Activated CD4-positive, CD25-positive, alpha-beta regulatory T cell treated with anti-CD3 and anti-CD28 coated beads, Interleukin-2, amount 50 U/mL, for 16 hours (primary cell): ENCODE data around the gene ASIC1.
"Not testable (repeated sequence)": the region's sequence is repeated elsewhere in the genome, so short reads cannot be mapped to it uniquely, and the experiment has no call there.

ENCODE experiments used
- DNase-seq: peaks from one replicate; pipeline ENCODE4 v3.0.0-alpha.2; 2020; ENCODE audit warnings: low read depth, low spot score

The ASIC1 gene

DNA sequence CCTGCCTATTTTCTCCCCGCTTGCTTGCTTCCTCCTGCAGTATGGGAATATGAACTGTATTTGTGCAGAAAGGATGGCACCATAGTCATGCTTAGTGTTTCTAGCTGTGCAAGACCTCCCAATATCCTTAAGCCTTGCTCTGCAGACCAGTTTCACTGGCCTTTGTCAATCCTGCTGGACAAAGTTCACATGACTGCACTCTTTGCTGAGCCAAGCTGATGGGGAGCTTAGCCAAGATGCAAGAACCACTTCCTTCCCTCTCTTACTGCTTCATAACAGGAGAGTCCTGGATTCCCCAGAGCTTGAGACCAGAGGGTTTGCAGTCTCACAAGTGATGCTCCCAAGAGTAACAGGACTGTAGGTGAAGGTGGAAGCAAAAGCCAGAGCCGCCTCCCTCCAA, 3.8 kb downstream of the ASIC1 start:
- no peak for DNase-seq

DNA sequence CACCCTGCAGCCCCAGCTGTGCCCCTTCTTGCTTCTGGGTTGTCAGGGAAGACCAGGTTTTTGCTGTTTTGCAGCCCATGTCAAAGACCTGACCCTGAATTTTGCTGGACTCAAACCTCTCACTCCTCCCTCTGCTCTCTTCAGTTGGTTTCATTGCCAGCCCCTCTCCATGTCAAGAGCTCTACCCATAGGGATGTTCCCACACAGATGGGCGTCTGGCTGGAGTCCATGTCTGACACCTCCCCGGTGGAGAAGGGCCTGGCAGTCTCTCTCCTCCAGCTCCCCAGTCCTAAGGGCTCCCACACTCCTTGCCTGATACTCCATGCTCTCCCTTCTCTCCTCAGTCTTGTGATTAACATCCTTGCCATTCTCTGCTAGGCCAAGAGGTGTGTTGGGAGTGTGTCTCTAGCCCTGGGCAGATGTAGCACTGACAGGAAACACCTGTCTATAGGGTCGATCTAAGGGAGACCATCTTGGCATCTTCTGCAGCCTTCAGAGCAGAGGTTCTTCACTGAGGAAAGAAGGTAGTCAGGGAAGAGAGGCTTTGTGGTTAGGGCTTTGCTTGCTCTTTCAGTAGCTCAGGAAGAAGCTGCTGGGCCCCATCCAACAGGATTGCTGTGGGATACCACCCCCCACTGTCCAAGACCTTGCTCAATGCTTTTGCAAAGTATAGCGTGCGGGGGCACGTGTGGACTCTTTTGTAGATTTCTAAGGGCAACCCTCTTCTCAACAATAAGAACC, 4.7 kb downstream of the ASIC1 start:
- DNase-seq = no peak

DNA sequence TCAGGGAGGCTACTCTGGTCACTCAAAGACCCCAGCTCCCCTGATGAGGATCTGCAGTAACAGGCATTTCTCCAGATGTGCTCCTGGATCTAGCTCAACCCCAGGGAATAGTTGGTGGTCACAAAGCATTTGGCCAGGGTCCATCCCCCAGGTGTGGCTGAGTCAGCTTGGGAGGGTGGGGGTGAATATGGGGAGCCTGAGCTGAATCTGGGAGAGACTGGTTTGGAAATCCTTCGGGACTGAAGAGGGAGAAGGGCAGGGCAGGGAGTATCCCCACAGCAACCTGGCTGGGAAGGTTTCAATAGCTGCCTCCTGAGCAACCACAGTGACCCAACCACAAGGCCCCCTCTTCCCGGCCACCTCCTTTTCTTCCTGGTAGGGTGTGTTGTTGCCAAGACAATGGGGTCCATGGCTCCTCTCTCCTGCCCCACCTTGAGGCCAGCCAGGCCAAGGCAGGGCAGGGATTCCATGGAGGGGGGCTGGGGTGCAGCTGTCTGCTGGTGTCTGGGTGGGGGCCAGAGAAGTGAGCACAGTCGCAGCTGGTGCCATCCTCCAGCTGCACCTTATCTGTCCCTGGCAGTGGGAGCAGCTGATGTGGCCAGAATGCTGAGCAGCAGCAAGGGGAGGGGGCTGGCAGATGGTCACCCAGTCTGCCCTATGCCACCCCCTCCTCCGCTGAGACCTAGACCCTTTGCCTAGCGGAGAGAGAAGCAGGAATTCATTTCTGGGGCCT, 5.5 kb downstream of the ASIC1 start:
- DNase-seq = no peak

DNA sequence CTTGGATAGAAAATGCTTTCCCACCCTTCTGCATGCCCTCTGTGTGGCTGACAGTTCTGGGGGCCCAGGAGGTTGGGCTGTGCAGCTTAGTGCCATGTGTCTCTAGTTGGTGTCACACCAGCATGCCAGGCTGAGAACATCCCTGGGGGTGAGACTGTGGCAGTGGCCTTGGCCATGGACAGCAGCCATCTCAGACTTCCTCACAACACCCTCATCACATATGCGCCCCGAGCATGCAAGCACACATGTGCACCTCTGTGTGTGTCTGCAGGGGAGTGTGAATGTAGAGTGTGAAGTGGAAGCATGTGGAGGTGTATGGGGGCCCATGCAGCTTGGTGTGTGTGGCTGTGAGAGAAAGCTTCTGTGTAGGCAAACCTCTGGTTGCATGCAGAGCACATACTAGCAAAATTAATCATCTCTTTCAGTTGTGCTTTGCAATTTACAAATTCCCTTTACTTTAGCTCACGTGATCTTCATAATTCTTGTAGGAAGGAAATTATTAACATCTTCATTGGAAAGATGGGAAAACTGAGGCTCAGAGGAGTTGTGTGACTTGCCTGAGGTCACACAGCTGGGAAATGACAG, 8.4 kb downstream of the ASIC1 start:
- DNase-seq = no peak

DNA sequence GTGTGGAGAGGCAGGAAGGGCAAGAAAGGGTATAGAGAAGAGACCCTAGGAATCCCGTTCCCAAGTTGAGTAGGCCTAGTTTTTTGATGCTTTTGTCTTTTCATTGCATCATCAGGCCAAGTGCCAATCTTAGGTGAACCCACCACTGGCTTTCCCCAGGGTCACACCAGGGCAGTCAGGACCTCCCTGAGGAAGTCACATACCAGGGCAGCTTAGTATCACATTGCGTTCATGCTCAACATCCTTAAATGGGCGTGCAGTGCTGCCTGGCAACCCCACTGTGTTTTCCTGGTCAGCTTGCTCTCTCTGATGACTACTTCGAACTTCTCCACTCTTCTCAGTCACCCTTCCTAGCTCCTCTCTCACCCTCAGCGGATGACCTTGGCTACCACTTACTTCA, 9.0 kb downstream of the ASIC1 start:
- DNase-seq = no peak

DNA sequence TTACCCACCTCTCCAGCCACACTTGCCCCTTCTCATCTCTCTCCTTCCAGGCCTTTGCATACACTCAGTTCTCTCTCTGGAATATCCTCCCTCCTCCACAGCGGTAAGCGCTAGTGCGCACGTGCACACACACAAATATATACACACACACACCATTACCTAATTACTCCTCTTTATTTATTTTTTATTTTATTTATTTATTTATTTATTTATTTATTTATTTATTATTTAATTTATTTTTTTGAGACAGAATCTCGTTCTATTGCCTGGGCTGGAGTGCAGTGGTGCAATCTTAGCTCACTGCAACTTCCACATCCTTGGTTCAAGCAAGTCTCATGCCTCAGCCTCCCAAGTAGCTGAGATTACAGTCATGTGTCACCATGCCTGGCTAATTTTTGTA, 11.7 kb downstream of the ASIC1 start:
- no peak for DNase-seq

DNA sequence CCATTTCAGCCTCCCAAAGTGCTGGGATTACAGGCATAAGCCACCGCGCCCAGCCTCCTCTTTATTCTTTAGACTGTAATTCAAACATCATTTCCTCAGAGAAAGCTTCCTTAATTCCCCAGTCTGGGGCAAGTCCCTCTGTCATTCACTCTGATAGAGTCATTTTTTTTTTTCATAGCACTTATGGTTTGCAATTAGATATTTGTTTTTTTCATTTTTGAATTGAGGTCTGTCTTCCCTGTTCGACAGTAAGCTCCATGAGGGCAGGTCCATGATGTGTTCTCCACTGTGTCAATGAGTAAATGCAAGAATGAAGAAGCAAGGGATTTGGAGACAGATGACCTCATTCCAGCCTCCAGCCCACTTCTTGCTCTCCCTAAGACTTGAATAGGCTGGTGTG, 12.1 kb downstream of the ASIC1 start:
- no peak for DNase-seq

DNA sequence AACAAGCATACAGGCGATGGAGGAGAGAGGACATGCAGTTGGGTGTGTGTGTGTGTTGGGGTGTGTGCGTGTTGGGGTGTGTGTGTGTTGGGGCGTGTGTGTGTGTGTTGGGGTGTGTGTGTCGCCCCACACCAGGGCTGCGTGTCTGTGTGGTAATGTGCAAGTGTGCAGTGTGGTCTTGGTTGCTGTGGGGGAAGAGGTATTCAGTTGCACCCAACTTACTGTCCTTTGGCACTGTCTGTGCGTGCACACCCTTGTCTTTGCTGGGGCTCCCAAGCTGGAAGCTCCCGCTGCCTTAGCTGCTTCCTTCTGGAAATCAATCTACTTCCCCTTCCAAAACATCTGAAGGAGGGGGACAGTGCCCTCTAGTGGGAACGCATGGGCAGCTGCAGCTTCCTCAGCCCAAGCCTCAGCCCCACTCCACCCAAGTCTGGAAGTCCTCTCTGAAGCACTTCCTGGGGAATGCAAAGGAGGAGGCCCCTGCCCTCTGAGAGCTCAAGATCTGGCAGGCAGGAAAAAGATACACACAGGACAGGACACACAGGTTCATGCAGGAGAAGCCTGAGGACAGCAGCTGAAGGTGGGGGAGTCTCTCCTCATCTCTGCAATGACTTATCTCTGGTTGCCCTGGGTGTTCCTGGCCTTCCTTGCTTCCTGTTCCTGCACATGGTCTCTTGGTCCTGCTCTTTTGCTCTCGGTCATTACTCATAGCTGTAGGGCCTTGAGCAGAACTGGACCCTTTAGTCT, 13.1 kb downstream of the ASIC1 start:
- peak; percentile 44 for DNase-seq

DNA sequence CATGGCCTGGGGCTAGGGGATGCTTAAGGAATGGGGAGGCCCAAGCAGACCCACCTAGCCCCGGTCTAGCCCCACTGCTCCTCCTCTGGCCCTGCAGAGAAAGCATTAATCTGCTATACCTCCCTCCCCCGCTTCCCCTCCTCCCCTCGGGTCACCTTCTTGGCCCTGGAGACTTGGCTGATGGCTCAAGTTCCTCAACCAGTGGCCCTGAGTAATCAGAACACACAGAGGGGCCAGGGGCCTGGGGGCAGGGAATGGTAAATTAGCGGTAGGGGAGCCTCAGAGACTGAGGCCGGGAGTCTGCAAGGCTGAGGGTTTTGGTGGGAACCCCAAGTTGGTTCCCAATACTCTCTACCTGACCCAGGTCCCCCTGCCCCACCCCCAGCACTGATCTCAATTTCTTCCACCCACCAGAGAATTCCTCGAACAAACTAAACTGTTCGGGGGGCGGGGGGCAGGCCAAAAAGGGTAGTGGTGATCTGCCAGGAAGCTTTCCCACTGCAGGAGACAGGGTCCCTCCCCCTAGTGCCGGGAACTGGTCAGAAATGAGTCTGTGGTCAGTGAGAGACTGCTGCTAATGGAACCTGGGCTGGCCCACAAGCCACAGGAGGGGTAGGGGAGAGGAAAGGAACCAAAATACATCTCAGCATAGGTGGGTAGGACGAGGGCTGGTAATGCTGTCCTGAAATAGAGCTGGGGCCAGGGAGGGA, 15.0 kb downstream of the ASIC1 start:
- DNase-seq = no peak

DNA sequence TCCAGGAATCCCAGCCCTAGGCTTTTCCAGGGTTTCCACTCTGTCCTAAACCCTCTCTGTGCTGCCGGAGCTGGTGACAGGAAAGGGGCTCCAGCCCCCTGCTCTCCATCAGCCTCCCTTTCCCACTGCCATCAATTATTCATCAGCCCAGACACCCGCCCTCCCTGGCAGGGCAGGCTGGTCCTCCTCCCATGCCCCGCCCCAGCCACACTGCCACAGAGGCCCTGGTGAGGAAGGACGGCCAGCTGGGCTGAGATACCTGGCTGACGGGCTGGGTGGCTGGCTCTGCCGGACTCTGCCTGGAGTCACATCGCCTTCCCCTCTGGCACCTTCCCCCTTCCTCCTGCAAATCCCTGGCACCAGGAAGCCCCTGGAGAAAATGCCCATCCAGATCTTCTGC, 15.8 kb downstream of the ASIC1 start:
- no peak for DNase-seq

DNA sequence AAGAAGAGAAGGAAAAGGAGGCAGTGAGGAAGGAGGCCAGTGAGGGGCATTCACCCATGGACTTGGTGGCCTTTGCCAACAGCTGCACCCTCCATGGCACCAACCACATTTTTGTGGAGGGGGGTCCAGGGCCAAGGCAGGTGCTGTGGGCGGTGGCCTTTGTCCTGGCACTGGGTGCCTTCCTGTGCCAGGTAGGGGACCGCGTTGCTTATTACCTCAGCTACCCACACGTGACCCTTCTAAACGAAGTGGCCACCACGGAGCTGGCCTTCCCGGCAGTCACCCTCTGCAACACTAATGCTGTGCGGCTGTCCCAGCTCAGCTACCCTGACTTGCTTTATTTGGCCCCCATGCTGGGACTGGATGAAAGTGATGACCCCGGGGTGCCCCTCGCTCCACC, 16.3 kb downstream of the ASIC1 start:
- DNase-seq = no peak

DNA sequence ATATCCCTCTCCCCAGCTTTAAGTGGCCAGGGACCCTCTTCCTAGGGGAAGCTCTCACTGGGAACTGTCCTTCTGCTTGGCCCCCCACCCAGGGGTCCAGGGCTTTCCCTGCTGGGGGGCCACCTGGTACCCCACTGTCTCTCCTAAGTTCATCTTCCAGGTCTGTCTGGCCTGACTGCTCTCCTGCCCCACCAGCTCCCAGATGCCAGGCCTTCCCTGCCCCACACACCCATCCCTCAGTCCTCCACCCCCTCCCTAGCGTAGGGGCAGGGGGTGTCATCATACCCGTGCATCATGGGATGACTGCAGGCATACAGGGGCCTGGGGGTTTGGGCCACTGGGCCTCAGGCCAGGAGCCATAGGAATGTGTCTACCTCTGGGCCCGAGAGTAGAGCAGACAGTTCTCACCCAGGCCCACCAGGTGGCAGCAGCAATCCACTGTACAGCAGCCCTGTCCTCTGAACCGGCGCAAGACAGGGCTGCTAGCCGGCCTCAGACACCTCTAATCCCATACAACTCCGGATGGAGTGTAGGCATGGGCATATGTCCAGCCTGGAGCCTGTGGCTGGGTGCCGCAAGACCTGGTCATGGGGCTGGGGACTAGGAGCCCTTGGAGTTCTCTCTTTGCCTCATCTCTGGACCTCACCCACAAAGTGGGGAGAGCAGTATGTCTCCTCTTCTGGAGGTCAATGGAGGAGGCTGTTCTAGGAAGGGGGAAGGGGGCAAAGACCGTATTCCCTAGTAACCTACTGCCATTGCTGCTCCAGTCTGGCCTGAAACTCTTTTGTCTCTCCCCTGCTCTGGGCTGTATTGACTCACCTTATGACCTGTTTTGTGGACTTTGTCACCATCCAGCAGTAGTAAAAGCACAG, 17.8 kb downstream of the ASIC1 start:
- DNase-seq = peak; percentile 70

DNA sequence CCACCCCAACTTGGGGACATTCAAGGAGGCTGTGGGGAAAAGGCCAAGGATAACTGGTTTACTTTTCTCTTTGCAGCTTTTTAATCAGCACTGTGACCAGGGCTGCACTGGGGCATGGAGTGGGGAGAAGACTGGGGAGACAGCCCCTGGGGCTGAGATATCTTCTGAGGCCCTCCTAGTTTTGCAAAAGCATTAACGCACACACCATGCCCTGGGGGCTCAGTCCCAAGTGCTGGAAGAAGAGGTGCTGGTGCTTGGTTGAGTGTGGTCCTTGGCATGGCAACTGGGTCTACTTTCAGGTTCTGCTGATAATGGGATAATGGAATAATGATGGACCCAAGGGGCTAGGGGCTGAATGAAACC, 18.4 kb downstream of the ASIC1 start:
- DNase-seq = no peak

DNA sequence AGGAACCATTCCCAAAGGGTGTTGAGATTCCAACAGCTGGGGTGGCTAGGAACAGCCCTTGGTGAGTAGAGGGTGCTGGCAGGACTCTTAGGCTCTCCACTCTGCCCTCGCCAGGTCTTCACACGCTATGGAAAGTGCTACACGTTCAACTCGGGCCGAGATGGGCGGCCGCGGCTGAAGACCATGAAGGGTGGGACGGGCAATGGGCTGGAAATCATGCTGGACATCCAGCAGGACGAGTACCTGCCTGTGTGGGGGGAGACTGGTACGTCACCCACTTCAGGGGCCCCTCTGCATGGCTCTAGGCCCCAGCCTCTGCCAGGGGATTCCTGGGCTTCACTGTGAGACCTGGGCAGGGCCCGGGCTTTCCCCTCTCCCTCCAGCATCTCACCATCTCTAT, 19.7 kb downstream of the ASIC1 start:
- no peak for DNase-seq

DNA sequence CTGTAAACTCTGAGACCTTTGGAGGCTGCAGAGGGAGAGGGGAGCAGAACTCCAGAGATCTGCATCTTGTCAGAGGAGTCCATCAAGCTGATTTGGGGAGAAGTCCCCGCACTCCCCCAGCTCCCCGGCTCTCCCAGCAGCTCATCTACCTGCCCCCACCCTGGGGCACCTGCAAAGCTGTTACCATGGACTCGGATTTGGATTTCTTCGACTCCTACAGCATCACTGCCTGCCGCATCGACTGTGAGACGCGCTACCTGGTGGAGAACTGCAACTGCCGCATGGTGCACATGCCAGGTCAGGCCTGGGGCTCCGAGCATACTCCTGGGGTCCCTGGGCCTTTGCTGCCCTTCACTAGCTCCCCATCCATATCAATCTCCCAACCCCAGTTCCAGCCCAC, 20.9 kb downstream of the ASIC1 start:
- no peak for DNase-seq

DNA sequence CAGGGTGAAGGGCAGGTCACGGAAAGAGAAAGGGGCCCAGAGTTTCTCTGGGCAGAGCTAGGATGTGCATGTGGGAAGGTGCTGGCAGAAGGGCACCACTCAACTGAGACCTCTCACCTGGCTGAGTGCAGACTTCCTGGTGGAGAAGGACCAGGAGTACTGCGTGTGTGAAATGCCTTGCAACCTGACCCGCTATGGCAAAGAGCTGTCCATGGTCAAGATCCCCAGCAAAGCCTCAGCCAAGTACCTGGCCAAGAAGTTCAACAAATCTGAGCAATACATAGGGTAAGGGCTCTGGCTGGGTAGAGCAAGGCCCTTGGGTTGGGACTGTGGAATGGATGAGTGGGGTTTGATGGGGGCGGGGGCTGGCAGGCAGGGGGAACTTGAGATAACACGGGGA, 22.4 kb downstream of the ASIC1 start:
- no peak for DNase-seq

DNA sequence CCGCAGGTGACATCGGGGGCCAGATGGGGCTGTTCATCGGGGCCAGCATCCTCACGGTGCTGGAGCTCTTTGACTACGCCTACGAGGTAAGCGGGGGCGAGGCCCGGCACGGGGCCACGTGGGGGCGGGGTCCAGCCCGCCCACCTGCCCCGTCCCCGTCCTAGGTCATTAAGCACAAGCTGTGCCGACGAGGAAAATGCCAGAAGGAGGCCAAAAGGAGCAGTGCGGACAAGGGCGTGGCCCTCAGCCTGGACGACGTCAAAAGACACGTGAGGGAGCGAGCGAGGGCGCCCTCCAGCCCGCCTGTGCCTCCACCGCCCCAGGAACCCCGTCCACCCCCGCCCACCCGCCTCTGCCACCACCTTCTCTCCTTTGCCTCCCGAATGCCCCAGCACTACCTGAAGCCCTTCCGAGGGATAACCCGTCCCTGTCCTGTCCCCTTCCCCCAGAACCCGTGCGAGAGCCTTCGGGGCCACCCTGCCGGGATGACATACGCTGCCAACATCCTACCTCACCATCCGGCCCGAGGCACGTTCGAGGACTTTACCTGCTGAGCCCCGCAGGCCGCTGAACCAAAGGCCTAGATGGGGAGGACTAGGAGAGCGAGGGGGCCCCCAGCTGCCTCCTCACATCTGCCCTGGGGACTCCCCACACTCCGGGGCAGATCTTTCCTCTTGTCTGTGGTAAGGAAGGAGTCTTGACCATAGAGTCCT, 23.9 kb downstream of the ASIC1 start:
- DNase-seq = no peak

DNA sequence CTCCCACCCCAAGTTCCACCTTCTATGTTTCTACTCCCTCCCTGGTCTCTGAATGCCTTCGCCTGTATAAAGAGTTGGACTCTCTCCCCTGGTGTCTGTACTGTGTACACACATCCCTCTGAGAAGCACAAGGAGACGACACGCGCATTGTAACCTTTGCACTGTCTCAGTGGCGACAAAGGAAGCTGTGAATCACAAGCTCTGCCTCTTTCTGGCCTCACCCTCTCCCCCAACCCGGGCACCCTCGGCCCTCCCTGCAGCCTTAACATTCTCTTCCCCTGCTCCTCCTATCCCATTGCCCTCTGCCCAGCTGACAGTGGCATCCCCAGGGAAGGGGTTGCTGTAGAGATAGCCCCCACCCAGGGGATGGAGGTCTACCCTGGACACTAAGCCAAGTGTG, 25.2 kb downstream of the ASIC1 start:
- no peak for DNase-seq

DNA sequence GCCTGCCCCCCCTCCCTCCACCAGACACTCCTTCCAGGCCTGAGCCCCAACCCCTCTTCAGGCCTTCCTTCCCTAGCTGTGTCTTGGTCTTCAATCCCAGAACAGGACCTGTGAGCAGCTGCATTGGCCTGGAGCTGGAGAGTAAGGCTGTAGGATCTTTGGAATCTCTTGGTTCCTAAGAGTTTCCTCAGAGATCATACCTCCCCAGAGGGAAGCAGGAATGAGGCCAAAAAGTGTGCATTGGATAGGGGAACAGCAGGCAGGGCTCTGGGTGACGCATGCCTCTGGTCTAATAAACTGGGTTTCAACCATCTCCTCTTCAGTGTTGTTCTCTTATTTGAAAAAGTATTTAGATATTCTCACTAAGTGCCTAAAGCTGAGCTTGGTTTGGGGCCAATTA, 25.9 kb downstream of the ASIC1 start:
- no peak for DNase-seq

DNA sequence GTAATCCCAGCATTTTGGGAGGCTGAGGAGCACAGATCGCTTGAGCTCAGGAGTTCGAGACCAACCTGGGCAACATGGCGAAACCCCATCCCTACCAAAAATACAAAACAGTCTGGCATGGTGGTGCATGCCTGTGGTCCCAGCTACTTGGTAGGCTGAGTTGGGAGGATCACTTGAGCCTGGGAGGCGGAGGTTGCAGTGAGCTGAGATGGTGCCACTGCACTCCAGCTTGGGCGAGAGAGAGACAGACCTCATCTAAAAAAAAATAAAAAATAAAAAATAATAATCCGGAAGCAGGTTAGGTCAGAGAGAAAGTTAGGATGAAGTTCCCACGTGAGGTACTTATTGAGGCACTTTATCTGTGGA, 27.0 kb downstream of the ASIC1 start:
- DNase-seq = not testable (repeated sequence)
